Lower leg skin (tissue), 3 donors: ENCODE results near the gene DNPH1.

Experiments used
- CTCF ChIP-seq, 3 donors: fragments of 450-650 bp; IDR thresholded peaks; one replicate each; pipeline ENCODE4 v1.5.1; 2016; ENCODE audit warnings: antibody characterized with exemption in 3 of 3, mild to moderate bottlenecking in 3 of 3, moderate library complexity in 2 of 3
- POLR2A ChIP-seq, 2 donors: fragments of 450-650 bp; IDR thresholded peaks; one replicate each; pipeline ENCODE4 v1.6.1; 2016 to 2017; ENCODE audit warnings: antibody characterized with exemption in 2 of 2, mild to moderate bottlenecking in 1 of 2, moderate library complexity in 1 of 2

GRCh38 chr6:43260791-43261190 is 31.5 kb upstream of the DNPH1 start:
- TF ChIP-seq POLR2A (IDR thresholded peaks at IDR 0.05) (no peak), CTCF (IDR thresholded peaks at IDR 0.05) (no peak)
